IMR-90 (cell line): Measurements from ENCODE around the gene C1QTNF3. TPM values are rescaled to one million over a fixed set of nuclear protein-coding genes. Genes with fewer than 3 reads are reported as not detected.

Experiments used
- ATAC-seq: fragments of 200-7000 bp; cut with Tn5 transposase; 2 replicates; pipeline ENCODE4 v1.9.1; 2020; ENCODE audit warnings: low read depth, mild to moderate bottlenecking, moderate library complexity
- BruUV-seq: library from RNA; stranded (reverse); fragments of 400-500 nt; replicated peaks from 2 replicates; lab custom pipeline; 2021; lab: Mats Ljungman, UMichigan
- CTCF ChIA-PET: fragments of 300-600 bp; formaldehyde crosslinking; extraction: SDS; loops from one replicate; lab custom pipeline; 2021; ENCODE audit warnings: antibody characterized with exemption; lab: Yijun Ruan, JAX
- POLR2A ChIA-PET: fragments of 300-600 bp; sonication (Branson Sonifier 250); formaldehyde crosslinking; loops from one replicate; lab custom pipeline; 2022; ENCODE audit warnings: antibody characterized with exemption; ENCODE audit not compliant: unreplicated experiment; lab: Charles Lee
- DNase-seq: peaks from one replicate; pipeline ENCODE4 v3.0.0; 2013
- H2AFZ ChIP-seq: replicated peaks from 2 replicates; pipeline ENCODE3; 2013; ENCODE audit warnings: low read length, mild to moderate bottlenecking; ENCODE audit not compliant: poor library complexity
- H2AK5ac ChIP-seq: 2 replicates; pipeline ENCODE4 v1.6.1; 2013; ENCODE audit warnings: low read depth, low read length, inconsistent platforms
- H2AK9ac ChIP-seq: replicated peaks from 2 replicates; pipeline ENCODE3; 2013; ENCODE audit warnings: mild to moderate bottlenecking, low read depth, low read length, moderate library complexity; ENCODE audit not compliant: poor library complexity
- H2BK120ac ChIP-seq: 2 replicates; pipeline ENCODE4 v1.6.1; 2013; ENCODE audit warnings: low read depth, low read length, inconsistent platforms
- H2BK15ac ChIP-seq: 3 replicates; pipeline ENCODE4 v1.6.1; 2013; ENCODE audit warnings: low read depth, low read length, inconsistent platforms
- H2BK20ac ChIP-seq: 2 replicates; pipeline ENCODE4 v1.6.1; 2013; ENCODE audit warnings: low read depth, mild to moderate bottlenecking, inconsistent platforms, low read length, moderate library complexity
- H2BK5ac ChIP-seq: 2 replicates; pipeline ENCODE4 v1.6.1; 2013; ENCODE audit warnings: mild to moderate bottlenecking, low read depth, low read length, inconsistent platforms; ENCODE audit not compliant: poor library complexity, severe bottlenecking
- H3K14ac ChIP-seq: replicated peaks from 2 replicates; pipeline ENCODE4 v1.6.1; 2013; ENCODE audit warnings: low read depth, low read length, inconsistent platforms
- H3K18ac ChIP-seq: 2 replicates; pipeline ENCODE4 v1.6.1; 2013; ENCODE audit warnings: low read depth, low read length, control low read depth
- H3K23ac ChIP-seq: 2 replicates; pipeline ENCODE4 v1.6.1; 2013; ENCODE audit warnings: low read depth, low read length, inconsistent platforms
- H3K27ac ChIP-seq: 2 replicates; pipeline ENCODE4 v1.5.1; 2013; ENCODE audit warnings: mild to moderate bottlenecking, control low read depth, low read length; ENCODE audit not compliant: insufficient read depth
- H3K27me3 ChIP-seq: 2 replicates; pipeline ENCODE4 v1.6.1; 2013; ENCODE audit warnings: low read length; ENCODE audit not compliant: control insufficient read depth, insufficient read depth
- H3K36me3 ChIP-seq: 2 replicates; pipeline ENCODE4 v1.6.1; 2013; ENCODE audit warnings: low read length, mixed read lengths; ENCODE audit not compliant: control insufficient read depth, insufficient read depth
- H3K4ac ChIP-seq: 2 replicates; pipeline ENCODE4 v1.6.1; 2013; ENCODE audit warnings: low read depth, low read length, inconsistent platforms
- H3K4me1 ChIP-seq: 2 replicates; pipeline ENCODE4 v1.6.1; 2013; ENCODE audit warnings: low read length, mixed read lengths; ENCODE audit not compliant: control insufficient read depth, insufficient read depth
- H3K4me2 ChIP-seq: 2 replicates; pipeline ENCODE4 v1.6.1; 2013; ENCODE audit warnings: low read depth, mild to moderate bottlenecking, control low read depth, low read length, moderate library complexity
- H3K4me3 ChIP-seq: 2 replicates; pipeline ENCODE4 v1.5.1; 2013; ENCODE audit warnings: low read depth, mild to moderate bottlenecking, control low read depth, low read length, moderate library complexity; ENCODE audit not compliant: insufficient read depth
- H3K56ac ChIP-seq: 2 replicates; pipeline ENCODE4 v1.6.1; 2013; ENCODE audit warnings: low read length, inconsistent platforms; ENCODE audit not compliant: insufficient read depth; ENCODE audit errors: extremely low read depth
- H3K79me1 ChIP-seq, 2 experiments: 2 replicates each; pipeline ENCODE4 v1.6.1; 2013; ENCODE audit warnings: low read length in 2 of 2, inconsistent platforms in 1 of 2, low read depth in 1 of 2
- H3K9ac ChIP-seq: 2 replicates; pipeline ENCODE4 v1.6.1; 2013; ENCODE audit warnings: low read depth, low read length, control low read depth
- H3K9me1 ChIP-seq: 2 replicates; pipeline ENCODE4 v1.6.1; 2013; ENCODE audit warnings: low read length, inconsistent platforms; ENCODE audit not compliant: insufficient read depth
- H3K9me3 ChIP-seq: 2 replicates; pipeline ENCODE4 v1.6.1; 2013; ENCODE audit warnings: low read length; ENCODE audit not compliant: control insufficient read depth, insufficient read depth
- H4K20me1 ChIP-seq: 2 replicates; pipeline ENCODE4 v1.6.1; 2013; ENCODE audit warnings: low read length, inconsistent platforms; ENCODE audit not compliant: insufficient read depth
- H4K5ac ChIP-seq: 2 replicates; pipeline ENCODE4 v1.6.1; 2013; ENCODE audit warnings: mild to moderate bottlenecking, low read depth, low read length, control low read depth
- H4K8ac ChIP-seq, 2 experiments: 2 replicates each; pipeline ENCODE4 v1.6.1; 2013; ENCODE audit warnings: low read depth in 2 of 2, low read length in 2 of 2, control low read depth in 1 of 2, inconsistent platforms in 1 of 2
- H4K91ac ChIP-seq: 2 replicates; pipeline ENCODE4 v1.6.1; 2013; ENCODE audit warnings: low read depth, low read length, inconsistent platforms; ENCODE audit not compliant: insufficient read depth
- NFE2L2 ChIP-seq: fragments of 150-350 bp; IDR thresholded peaks from 2 replicates; pipeline ENCODE4 v1.6.1; 2016; ENCODE audit warnings: low read depth, mild to moderate bottlenecking, low read length
- WGBS, 2 experiments: methylation state at CpG; one replicate each; pipeline versions ENCODE4 v1.1.5 to v1.1.7; 2013; ENCODE audit warnings: missing lambda C conversion rate in 2 of 2; ENCODE audit not compliant: insufficient read length in 1 of 2; ENCODE audit errors: extremely low coverage in 2 of 2; 5-methylcytosine and 5-hydroxymethylcytosine counted together
- dilution Hi-C: fragments of 300-500 bp; cut with HindIII; formaldehyde crosslinking; loops from one replicate; pipeline ENCODE4 v1.14.3; 2018; ENCODE audit warnings: low sequenced_read_pairs; ENCODE audit not compliant: unreplicated experiment
- in situ Hi-C: fragments of 300-500 bp; cut with MboI; formaldehyde crosslinking; loops from 3 replicates; pipeline ENCODE4 v1.14.3; 2019; ENCODE audit warnings: low sequenced_read_pairs, inconsistent platforms, mixed read lengths
- intact Hi-C: fragments of 100-400 bp; cut with micrococcal nuclease; formaldehyde crosslinking; loops from 2 replicates; pipeline ENCODE4 v1.10.0; 2022
- polyA plus RNA-seq, 3 experiments: library from polyadenylated mRNA; depleted of rRNA; stranded (reverse); fragments of >200 nt; gene quantifications; 2 replicates each; pipeline ENCODE4 v1.2.3, GENCODE V29; 2012; ENCODE audit warnings: low replicate concordance in 1 of 3
- total RNA-seq: library from RNA; depleted of rRNA; stranded (reverse); fragments of >200 nt; gene quantifications from 2 replicates; pipeline ENCODE4 v1.2.3, GENCODE V29; 2012

C1QTNF3 gene
- total and polyA plus RNA-seq, 2 of the 4 experiments (the other 2 are of a cell fraction), result 1.0 to 1.4 TPM

DNA sequence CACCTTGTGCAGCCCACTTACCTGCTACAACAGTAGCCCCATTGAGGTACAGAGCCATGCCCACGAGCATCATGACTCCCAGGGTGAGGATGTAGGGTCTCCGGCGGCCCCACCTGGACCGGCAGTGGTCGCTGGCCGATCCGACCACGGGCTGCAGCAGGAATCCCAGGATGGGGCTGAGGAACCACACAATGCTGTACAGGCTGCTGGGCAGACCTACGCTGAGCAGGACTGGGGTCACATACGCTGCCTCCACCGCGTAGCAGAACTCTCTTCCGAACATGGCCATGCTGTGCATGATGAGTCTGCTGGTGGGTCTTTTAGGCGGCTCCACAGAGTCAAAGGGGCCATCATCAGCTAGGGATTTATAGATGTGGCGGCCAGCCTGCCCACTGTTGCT is 58.8 kb downstream of the C1QTNF3 start:
- WGBS, 2 experiments, result 93% methylated on average over 8 of the region's 15 CpGs; no CpG with 5 or more reads in 1 of the 2 experiments
- TF ChIP-seq NFE2L2, result no peak

More for the DNA sequence above, 58.8 kb downstream of the C1QTNF3 start:
- Histone ChIP-seq H2BK5ac (no peak overlapping the region), H2BK20ac (no peak overlapping the region), H2BK120ac (no peak overlapping the region), H2BK15ac (no peak overlapping the region), H3K36me3 (peaks cover 6% of the 10 kb centered on the region), H3K14ac (no peak overlapping the region), H3K27me3 (no peaks in the 10 kb centered on the region), H2AK9ac (peak overlapping the region; percentile 65), H3K9me3 (peaks cover 2% of the 10 kb centered on the region; the same call in 1 of the 2 replicates), H4K91ac (no peak overlapping the region), H3K9ac (no peak overlapping the region), H3K27ac (no peak overlapping the region), H4K5ac (no peak overlapping the region), H2AFZ (no peak overlapping the region), H4K20me1 (no peaks in the 10 kb centered on the region), H4K8ac (no peak overlapping the region), H2AK5ac (no peak overlapping the region), H3K9me1 (peaks cover 4% of the 10 kb centered on the region; the same call in 1 of the 2 replicates), H3K79me1 (no peaks in the 10 kb centered on the region), H3K4ac (no peak overlapping the region), H3K56ac (no peak overlapping the region), H3K18ac (no peak overlapping the region), H3K23ac (no peak overlapping the region), H3K4me2 (no peak overlapping the region), H3K4me1 (peaks cover 4% of the 10 kb centered on the region; the same call in 1 of the 2 replicates), H3K4me3 (no peak overlapping the region)
- POLR2A ChIA-PET, result no interaction called here
- in situ Hi-C loops, result loop anchor here (25.0 kb wide), 1 partner anchor 903 kb away; no protein-coding TSS in a partner anchor
- intact Hi-C loops, result no loop called here
- CTCF ChIA-PET, result no interaction called here
- no peak for DNase-seq
- BruUV-seq, result no TSS peak
- no peak for ATAC-seq
- dilution Hi-C loops, result no loop called here
